Activated T-helper 17 cell treated with anti-CD3 and anti-CD28 coated beads, Interleukin-2, amount 50 U/mL, for 72 hours (primary cell): Measurements from ENCODE around the gene ZNF169. TPM values are rescaled to one million over a fixed set of nuclear protein-coding genes. Genes with fewer than 3 reads are reported as not detected.
"Not testable (repeated sequence)": the region's sequence is repeated elsewhere in the genome, so short reads cannot be mapped to it uniquely, and the experiment has no call there.

Experiments used
- ATAC-seq: fragments of 150-1000 bp; cut with Tn5 transposase; replicated peaks from 2 replicates; pipeline ENCODE4 v1.10.0; 2021; ENCODE audit warnings: mild to moderate bottlenecking, moderate library complexity
- H3K27ac Mint-ChIP-seq: one replicate; pipeline ENCODE4 v1.8.0; 2022; ENCODE audit warnings: mixed read lengths
- H3K27me3 Mint-ChIP-seq: one replicate; pipeline ENCODE4 v1.8.0; 2022; ENCODE audit warnings: mixed read lengths
- H3K36me3 Mint-ChIP-seq: one replicate; pipeline ENCODE4 v1.8.0; 2022; ENCODE audit warnings: low read depth, mild to moderate bottlenecking, mixed read lengths
- H3K4me1 Mint-ChIP-seq: one replicate; pipeline ENCODE4 v1.8.0; 2022; ENCODE audit warnings: mixed read lengths
- H3K4me3 Mint-ChIP-seq: one replicate; pipeline ENCODE4 v1.8.0; 2022; ENCODE audit warnings: mild to moderate bottlenecking, mixed read lengths
- H3K9me3 Mint-ChIP-seq: one replicate; pipeline ENCODE4 v1.8.0; 2022; ENCODE audit warnings: mixed read lengths
- total RNA-seq, 2 donors: library from RNA; stranded (reverse); gene quantifications; one replicate each; pipeline ENCODE4 v1.2.3, GENCODE V29; 2022

The ZNF169 gene
- total RNA-seq, 2 donors from 2014 or later = 6.6 to 6.9 TPM

GRCh38 chr9:94315034-94315984, 56.2 kb downstream of the ZNF169 start:
- H3K4me3 Mint-ChIP-seq, H3K9me3 Mint-ChIP-seq, H3K4me1 Mint-ChIP-seq, H3K36me3 Mint-ChIP-seq, H3K27me3 Mint-ChIP-seq, H3K27ac Mint-ChIP-seq: not testable (repeated sequence)
- ATAC-seq = peak; percentile 49

- not testable (repeated sequence) for H3K36me3 Mint-ChIP-seq, H3K27me3 Mint-ChIP-seq
- peak; percentile 40 for ATAC-seq
These were observed 57.1 kb downstream of the ZNF169 start for GRCh38 chr9:94316236-94316635.

GRCh38 chr9:94317949-94318657, 59.0 kb downstream of the ZNF169 start:
- H3K4me1 Mint-ChIP-seq, H3K4me3 Mint-ChIP-seq, H3K27ac Mint-ChIP-seq, H3K27me3 Mint-ChIP-seq, H3K36me3 Mint-ChIP-seq, ATAC-seq, H3K9me3 Mint-ChIP-seq: not testable (repeated sequence)

More at GRCh38 chr9:94316236-94316635, 57.1 kb downstream of the ZNF169 start:
- H3K27ac Mint-ChIP-seq, H3K4me3 Mint-ChIP-seq, H3K9me3 Mint-ChIP-seq, H3K4me1 Mint-ChIP-seq: not testable (repeated sequence)

- H3K36me3 Mint-ChIP-seq, H3K4me3 Mint-ChIP-seq, H3K9me3 Mint-ChIP-seq, H3K4me1 Mint-ChIP-seq, ATAC-seq, H3K27me3 Mint-ChIP-seq, H3K27ac Mint-ChIP-seq: not testable (repeated sequence)
These were observed 63.3 kb downstream of the ZNF169 start for GRCh38 chr9:94322342-94322940.

- not testable (repeated sequence) for H3K9me3 Mint-ChIP-seq, H3K4me1 Mint-ChIP-seq, ATAC-seq, H3K4me3 Mint-ChIP-seq, H3K36me3 Mint-ChIP-seq, H3K27me3 Mint-ChIP-seq, H3K27ac Mint-ChIP-seq
These were observed 64.2 kb downstream of the ZNF169 start for GRCh38 chr9:94323153-94323798.

GRCh38 chr9:94325583-94325982, 66.5 kb downstream of the ZNF169 start:
- H3K9me3 Mint-ChIP-seq, H3K27me3 Mint-ChIP-seq, H3K4me1 Mint-ChIP-seq, H3K27ac Mint-ChIP-seq, ATAC-seq, H3K36me3 Mint-ChIP-seq, H3K4me3 Mint-ChIP-seq: not testable (repeated sequence)

GRCh38 chr9:94328544-94328943, 69.4 kb downstream of the ZNF169 start, which contains the start of gene NUTM2F:
TSS of gene NUTM2F (minus strand) at chr9:94328644. CDS start at chr9:94328623, 21 bp downstream.
- not testable (repeated sequence) for H3K4me1 Mint-ChIP-seq, H3K4me3 Mint-ChIP-seq, H3K27ac Mint-ChIP-seq, ATAC-seq, H3K36me3 Mint-ChIP-seq, H3K9me3 Mint-ChIP-seq, H3K27me3 Mint-ChIP-seq

GRCh38 chr9:94336445-94336844, 77.3 kb downstream of the ZNF169 start:
- not testable (repeated sequence) for H3K9me3 Mint-ChIP-seq, H3K36me3 Mint-ChIP-seq, H3K27ac Mint-ChIP-seq, H3K4me3 Mint-ChIP-seq, ATAC-seq, H3K4me1 Mint-ChIP-seq, H3K27me3 Mint-ChIP-seq

- not testable (repeated sequence) for H3K4me3 Mint-ChIP-seq, H3K4me1 Mint-ChIP-seq, H3K9me3 Mint-ChIP-seq, H3K27ac Mint-ChIP-seq, ATAC-seq, H3K36me3 Mint-ChIP-seq, H3K27me3 Mint-ChIP-seq
These were observed 79.6 kb downstream of the ZNF169 start for GRCh38 chr9:94338723-94339122.

- not testable (repeated sequence) for H3K27me3 Mint-ChIP-seq, H3K4me3 Mint-ChIP-seq, H3K4me1 Mint-ChIP-seq, H3K36me3 Mint-ChIP-seq, H3K9me3 Mint-ChIP-seq, H3K27ac Mint-ChIP-seq
- ATAC-seq = peak; percentile 61
These were observed 80.6 kb downstream of the ZNF169 start for GRCh38 chr9:94339657-94340056.

- not testable (repeated sequence) for H3K9me3 Mint-ChIP-seq, H3K4me1 Mint-ChIP-seq, H3K4me3 Mint-ChIP-seq, ATAC-seq, H3K27ac Mint-ChIP-seq, H3K27me3 Mint-ChIP-seq, H3K36me3 Mint-ChIP-seq
These were observed 81.7 kb downstream of the ZNF169 start for GRCh38 chr9:94340750-94341149.

- ATAC-seq = peak; percentile 87
- not testable (repeated sequence) for H3K27ac Mint-ChIP-seq, H3K9me3 Mint-ChIP-seq, H3K4me3 Mint-ChIP-seq, H3K36me3 Mint-ChIP-seq, H3K27me3 Mint-ChIP-seq, H3K4me1 Mint-ChIP-seq
These were observed 82.6 kb downstream of the ZNF169 start for GRCh38 chr9:94341703-94342102.

- Mint-ChIP-seq H3K27ac (peak overlapping the region; percentile 85), H3K4me3 (peak overlapping the region; percentile 47)
- H3K36me3 Mint-ChIP-seq, ATAC-seq, H3K27me3 Mint-ChIP-seq, H3K4me1 Mint-ChIP-seq, H3K9me3 Mint-ChIP-seq: not testable (repeated sequence)
These were observed 88.4 kb downstream of the ZNF169 start for GRCh38 chr9:94347451-94347850.

- H3K4me1 Mint-ChIP-seq, H3K4me3 Mint-ChIP-seq: not testable (repeated sequence)
These were observed 89.7 kb downstream of the ZNF169 start for GRCh38 chr9:94348754-94349153.

More at GRCh38 chr9:94348754-94349153, 89.7 kb downstream of the ZNF169 start:
- H3K36me3 Mint-ChIP-seq, H3K27ac Mint-ChIP-seq, H3K27me3 Mint-ChIP-seq, ATAC-seq, H3K9me3 Mint-ChIP-seq: not testable (repeated sequence)
